Keratinocyte (primary cell): ENCODE measurements around the gene FARP1. TPM values are rescaled to one million over a fixed set of nuclear protein-coding genes. Genes with fewer than 3 reads are reported as not detected.

Source experiments
- DNase-seq: peaks from one replicate; pipeline ENCODE4 v3.0.0-alpha.2; 2011; ENCODE audit warnings: low read depth, missing footprints, low spot score
- FAIRE-seq: peaks from 2 replicates; lab custom pipeline; 2011; peaks lifted over from hg19 to GRCh38; lab: Jason Lieb, UNC
- H2AFZ ChIP-seq: 2 replicates; pipeline ENCODE4 v1.6.0; 2012; ENCODE audit warnings: low read length, control low read depth, inconsistent platforms; ENCODE audit not compliant: control insufficient read depth
- H3K27ac ChIP-seq: 2 replicates; pipeline ENCODE4 v1.5.1; 2011; ENCODE audit warnings: low read length; ENCODE audit not compliant: control insufficient read depth, insufficient read depth
- H3K27me3 ChIP-seq: 3 replicates; pipeline ENCODE4 v1.6.0; 2011; ENCODE audit warnings: low read length; ENCODE audit not compliant: control insufficient read depth, insufficient read depth; ENCODE audit errors: extremely low read depth
- H3K36me3 ChIP-seq, 2 experiments: 2 replicates in 1 of 2; 3 replicates in 1 of 2; pipeline ENCODE4 v1.5.1; 2011; ENCODE audit warnings: low read length in 2 of 2, mild to moderate bottlenecking in 1 of 2; ENCODE audit not compliant: control insufficient read depth in 2 of 2, insufficient read depth in 2 of 2; ENCODE audit errors: extremely low read depth in 1 of 2
- H3K4me1 ChIP-seq: 3 replicates; pipeline ENCODE4 v1.5.1; 2011; ENCODE audit warnings: low read length; ENCODE audit not compliant: control insufficient read depth, insufficient read depth; ENCODE audit errors: extremely low read depth
- H3K4me2 ChIP-seq: 3 replicates; pipeline ENCODE4 v1.6.0; 2011; ENCODE audit warnings: low read depth, low read length; ENCODE audit not compliant: control insufficient read depth, insufficient read depth; ENCODE audit errors: extremely low read depth
- H3K4me3 ChIP-seq, 3 experiments: fragments of 200-600 bp in 1 of 3; sonication (generic) in 1 of 3; 2 replicates in 2 of 3; 3 replicates in 1 of 3; pipeline ENCODE4 v1.5.1; 2011 to 2016; ENCODE audit warnings: low read length in 3 of 3, mild to moderate bottlenecking in 3 of 3, control low read depth in 2 of 3, inconsistent platforms in 1 of 3, low read depth in 1 of 3, mixed read lengths in 1 of 3, mixed run types in 1 of 3, moderate library complexity in 1 of 3; ENCODE audit not compliant: control insufficient read depth in 2 of 3, insufficient read depth in 2 of 3; ENCODE audit errors: extremely low read depth in 1 of 3
- H3K79me2 ChIP-seq: 2 replicates; pipeline ENCODE4 v1.6.0; 2012; ENCODE audit warnings: low read length; ENCODE audit not compliant: control insufficient read depth, insufficient read depth
- H3K9ac ChIP-seq: 3 replicates; pipeline ENCODE4 v1.6.0; 2011; ENCODE audit warnings: low read length; ENCODE audit not compliant: control insufficient read depth, insufficient read depth; ENCODE audit errors: extremely low read depth
- H3K9me1 ChIP-seq: 3 replicates; pipeline ENCODE4 v1.6.0; 2011; ENCODE audit warnings: low read length; ENCODE audit not compliant: control insufficient read depth, insufficient read depth; ENCODE audit errors: extremely low read depth
- H3K9me3 ChIP-seq: 2 replicates; pipeline ENCODE4 v1.5.1; 2012; ENCODE audit warnings: low read depth, low read length; ENCODE audit not compliant: control insufficient read depth
- H4K20me1 ChIP-seq: 3 replicates; pipeline ENCODE4 v1.6.0; 2011; ENCODE audit warnings: low read length; ENCODE audit not compliant: control insufficient read depth, insufficient read depth; ENCODE audit errors: extremely low read depth
- CTCF ChIP-seq, 3 experiments: IDR thresholded peaks in 1 of 3; conservative IDR thresholded peaks in 1 of 3; optimal IDR thresholded peaks in 1 of 3; 2 replicates in 2 of 3; 3 replicates in 1 of 3; pipeline versions ENCODE3 to v1.5.1; 2011; ENCODE audit warnings: low read length in 3 of 3, mild to moderate bottlenecking in 3 of 3, moderate library complexity in 2 of 3, control low read depth in 1 of 3, inconsistent platforms in 1 of 3; ENCODE audit not compliant: insufficient read depth in 2 of 3; ENCODE audit errors: extremely low read depth in 1 of 3
- EZH2 ChIP-seq: IDR thresholded peaks from one replicate; pipeline ENCODE4 v1.6.1; 2012; ENCODE audit warnings: inconsistent platforms, mild to moderate bottlenecking, low read length, moderate library complexity
- dilution Hi-C: fragments of 300-500 bp; cut with MboI; formaldehyde crosslinking; loops from one replicate; pipeline ENCODE4 v1.7.0; 2020; ENCODE audit warnings: low sequenced_read_pairs; ENCODE audit not compliant: extremely low pct_ligation_motif_present
- polyA plus RNA-seq, 5 experiments: library from polyadenylated mRNA; depleted of rRNA in 3 of 5; stranded (reverse) in 3 of 5; stranded (forward) in 1 of 5; unstranded in 1 of 5; fragments of >200 nt; gene quantifications; 1 replicate in 1 of 5; 2 replicates in 3 of 5; 3 replicates in 1 of 5; pipeline versions ENCODE4 v1.2.1 to v1.2.3, GENCODE V29; 2011 to 2012; ENCODE audit warnings: missing spikeins in 2 of 5, low read depth in 1 of 5, low replicate concordance in 1 of 5

The FARP1 gene
- polyA plus RNA-seq, 1 donor (not counting 4 experiments of a cell fraction or from before 2014, with no cell fraction given) = 10.3 TPM

DNA sequence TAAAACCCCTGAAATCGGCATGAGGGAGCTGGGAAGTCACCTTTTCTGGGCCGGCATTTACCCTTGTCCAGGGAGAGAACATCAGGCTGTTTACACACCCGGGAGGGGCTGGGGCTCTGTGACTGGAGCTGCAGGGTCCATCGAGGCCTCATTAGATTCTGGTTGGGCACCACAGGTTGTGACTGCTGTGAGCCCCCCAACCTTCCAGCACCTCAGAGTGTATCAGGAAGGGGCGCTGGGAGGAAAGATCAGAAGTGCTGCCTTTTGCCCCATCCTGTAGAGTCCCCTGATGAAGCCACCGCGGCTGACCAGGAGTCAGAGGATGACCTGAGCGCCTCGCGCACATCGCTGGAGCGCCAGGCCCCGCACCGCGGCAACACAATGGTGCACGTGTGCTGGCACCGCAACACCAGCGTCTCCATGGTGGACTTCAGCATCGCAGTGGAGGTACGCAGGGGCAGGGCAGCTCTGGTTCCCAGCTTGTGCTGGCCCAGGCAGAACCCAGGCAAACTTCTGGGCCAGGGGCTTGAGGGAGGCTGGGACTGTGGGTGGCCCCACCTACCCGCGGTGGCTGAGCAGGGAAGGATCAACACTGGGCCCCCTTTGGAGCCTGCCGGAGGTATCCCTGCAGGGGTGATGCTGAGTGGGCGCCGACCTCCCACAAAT lies 297.6 kb downstream of the FARP1 start:
- Histone ChIP-seq H2AFZ (no peak overlapping the region), H4K20me1 (no peaks in the 10 kb centered on the region), H3K4me1 (peaks cover 11% of the 10 kb centered on the region), H3K27me3 (no peaks in the 10 kb centered on the region), H3K4me3 (no peak overlapping the region), H3K9ac (no peak overlapping the region), H3K9me3 (no peaks in the 10 kb centered on the region), H3K36me3 (peaks cover 0 to 3% of the 10 kb centered on the region in 2 experiments), H3K79me2 (no peaks in the 10 kb centered on the region), H3K27ac (no peak overlapping the region), H3K9me1 (no peaks in the 10 kb centered on the region), H3K4me2 (no peak overlapping the region)
- DNase-seq = no peak
- dilution Hi-C loops = no loop called here
- no peak for FAIRE-seq
- TF ChIP-seq CTCF (optimal IDR thresholded peaks at IDR 0.05 in 1 of 3, IDR thresholded peaks at IDR 0.05 in 1 of 3, conservative IDR thresholded peaks at IDR 0.05 in 1 of 3; ENCODE audit: extremely low read depth in 1 of 3, insufficient read depth in 2 of 3, low read length in 3 of 3) = no peak
- no peak for TF ChIP-seq EZH2

DNA sequence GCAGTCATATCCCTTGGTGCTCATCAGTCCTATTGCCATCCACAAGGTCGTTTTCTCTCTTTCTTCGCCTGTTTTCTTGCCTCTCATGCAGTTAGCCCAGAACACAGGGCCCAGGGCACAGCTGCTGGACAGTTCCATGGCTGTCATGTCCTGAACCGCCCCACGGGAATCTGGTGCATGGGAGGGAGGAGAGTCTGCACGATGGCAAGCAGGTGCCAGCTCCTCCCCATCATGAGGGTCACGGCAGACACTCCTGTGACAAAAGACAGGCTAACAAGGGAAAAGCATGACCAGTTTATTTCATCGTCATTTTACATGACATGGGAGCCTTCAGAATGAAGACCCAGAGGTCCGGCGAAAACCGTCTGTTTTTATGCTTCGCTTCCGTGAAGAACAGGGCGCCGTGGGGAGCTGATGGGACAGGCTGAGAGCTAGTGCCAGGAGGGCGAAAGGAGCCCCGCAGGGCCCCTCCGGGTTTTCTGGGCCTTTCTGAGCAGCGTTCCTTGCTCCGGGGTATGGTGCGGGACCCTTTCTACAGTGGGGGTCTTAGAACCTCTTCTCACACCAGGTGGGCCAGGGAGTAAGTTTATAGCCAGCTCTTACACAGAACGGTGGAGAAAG lies 298.3 kb downstream of the FARP1 start:
- peaks cover 15% of the 10 kb centered on the region for H3K4me1 ChIP-seq
- H3K4me2 ChIP-seq = no peak overlapping the region
- no peak overlapping the region for H3K9ac ChIP-seq
- H4K20me1 ChIP-seq = no peaks in the 10 kb centered on the region
- no peaks in the 10 kb centered on the region for H3K9me3 ChIP-seq
- no peak overlapping the region for H3K27ac ChIP-seq
- no peaks in the 10 kb centered on the region for H3K27me3 ChIP-seq
- TF ChIP-seq EZH2 = no peak
- dilution Hi-C loops = no loop called here
- H3K79me2 ChIP-seq = no peaks in the 10 kb centered on the region
- no peak overlapping the region for H3K4me3 ChIP-seq
- FAIRE-seq (no peak), DNase-seq (no peak)
- H3K9me1 ChIP-seq = no peaks in the 10 kb centered on the region
- H3K36me3 ChIP-seq = peaks cover 0 to 3% of the 10 kb centered on the region in 2 experiments
- no peak overlapping the region for H2AFZ ChIP-seq
